ENCODE measurements around the gene ZNF597.
"Not testable (repeated sequence)": the region's sequence is repeated elsewhere in the genome, so short reads cannot be mapped to it uniquely, and the experiment has no call there.

Gene ZNF597

GRCh38 chr16:3474870-3475269, 31.6 kb upstream of the ZNF597 start:
- not testable (repeated sequence) for DNase-seq

GRCh38 chr16:3474136-3474779, 31.0 kb upstream of the ZNF597 start:
- no peak for DNase-seq

GRCh38 chr16:3473596-3473943, 30.3 kb upstream of the ZNF597 start:
- DNase-seq = not testable (repeated sequence)

- DNase-seq = no peak
Measured at GRCh38 chr16:3472878-3473595, 29.7 kb upstream of the ZNF597 start.

GRCh38 chr16:3471518-3472176, 28.3 kb upstream of the ZNF597 start:
- DNase-seq = no peak

- no peak for DNase-seq
Measured at GRCh38 chr16:3470723-3471122, 27.4 kb upstream of the ZNF597 start.

GRCh38 chr16:3469736-3470135, 26.4 kb upstream of the ZNF597 start:
- DNase-seq = no peak

GRCh38 chr16:3468501-3468900, 25.2 kb upstream of the ZNF597 start:
- no peak for DNase-seq

GRCh38 chr16:3467921-3468320, 24.6 kb upstream of the ZNF597 start:
- no peak for DNase-seq

GRCh38 chr16:3467182-3467581, 23.9 kb upstream of the ZNF597 start:
- no peak for DNase-seq

- no peak for DNase-seq
Measured at GRCh38 chr16:3465911-3466584, 22.7 kb upstream of the ZNF597 start.

- DNase-seq = no peak
Measured at GRCh38 chr16:3465301-3465700, 22.0 kb upstream of the ZNF597 start.

GRCh38 chr16:3461151-3461550, 17.8 kb upstream of the ZNF597 start:
- no peak for DNase-seq

- no peak for DNase-seq
Measured at GRCh38 chr16:3460585-3460984, 17.3 kb upstream of the ZNF597 start.

GRCh38 chr16:3460121-3460520, 16.8 kb upstream of the ZNF597 start:
- DNase-seq = no peak

- DNase-seq = no peak
Measured at GRCh38 chr16:3459401-3460090, 16.2 kb upstream of the ZNF597 start.

- DNase-seq = peak; percentile 5 to 14
Measured at GRCh38 chr16:3458852-3459361, 15.6 kb upstream of the ZNF597 start.

GRCh38 chr16:3458278-3458851, 15.1 kb upstream of the ZNF597 start:
- peak in 1 of 2 experiments; percentile 7 for DNase-seq

GRCh38 chr16:3457434-3458252, 14.3 kb upstream of the ZNF597 start:
- peak; percentile 76 to 87 for DNase-seq

- no peak for DNase-seq
Measured at GRCh38 chr16:3454631-3455147, 11.4 kb upstream of the ZNF597 start.

- no peak for DNase-seq
Measured at GRCh38 chr16:3454093-3454492, 10.8 kb upstream of the ZNF597 start.
